Neural cell (in vitro differentiated cells): ENCODE results near the gene MMS19. TPM values are rescaled to one million over a fixed set of nuclear protein-coding genes. Genes with fewer than 3 reads are reported as not detected.

Source experiments
- H2AFZ ChIP-seq: fragments of 200-600, 300-800 bp; sonication (generic), shearing (Covaris generic); 2 replicates; pipeline ENCODE4 v1.6.0; 2014; ENCODE audit warnings: low read depth, mild to moderate bottlenecking, antibody characterized with exemption, low read length, moderate library complexity
- H3F3A ChIP-seq: fragments of 200-600 bp; shearing (Covaris generic); 2 replicates; pipeline ENCODE4 v1.6.1; 2016; ENCODE audit warnings: mild to moderate bottlenecking, moderate library complexity, mixed read lengths, antibody characterized with exemption, low read length; ENCODE audit not compliant: insufficient read depth, poor library complexity, severe bottlenecking
- H3K27ac ChIP-seq: fragments of 200-600, 300-800 bp; sonication (generic), shearing (Covaris generic); 2 replicates; pipeline ENCODE4 v1.5.1; 2014; ENCODE audit warnings: mild to moderate bottlenecking, low read length, moderate library complexity
- H3K27me3 ChIP-seq: fragments of 300-800, 200-600 bp; sonication (generic), shearing (Covaris generic); 2 replicates; pipeline ENCODE4 v1.6.0; 2014; ENCODE audit warnings: mild to moderate bottlenecking, low read depth, low read length, moderate library complexity; ENCODE audit not compliant: insufficient read depth
- H3K36me3 ChIP-seq: fragments of 300-800, 200-600 bp; sonication (generic), shearing (Covaris generic); 2 replicates; pipeline ENCODE4 v1.5.1; 2014; ENCODE audit warnings: mild to moderate bottlenecking, antibody characterized with exemption, low read length, moderate library complexity; ENCODE audit not compliant: insufficient read depth
- H3K4me2 ChIP-seq: fragments of 300-800, 200-600 bp; sonication (generic), shearing (Covaris generic); 2 replicates; pipeline ENCODE4 v1.6.0; 2014; ENCODE audit warnings: mild to moderate bottlenecking, low read length
- H3K4me3 ChIP-seq: fragments of 300-800, 200-600 bp; sonication (generic), shearing (Covaris generic); 2 replicates; pipeline ENCODE4 v1.5.1; 2014; ENCODE audit warnings: mild to moderate bottlenecking, low read length, moderate library complexity
- H3K79me2 ChIP-seq: fragments of 200-600 bp; shearing (Covaris generic); replicated peaks from 2 replicates; pipeline ENCODE4 v1.6.0; 2014; ENCODE audit warnings: mild to moderate bottlenecking, low read length, moderate library complexity; ENCODE audit not compliant: insufficient read depth
- H3K9ac ChIP-seq: fragments of 300-800, 200-600 bp; sonication (generic), shearing (Covaris generic); 2 replicates; pipeline ENCODE4 v1.6.1; 2016; ENCODE audit warnings: mild to moderate bottlenecking, low read length, mixed read lengths
- H3K9me2 ChIP-seq: fragments of 200-600 bp; shearing (Covaris generic); 2 replicates; pipeline ENCODE4 v1.6.1; 2016; ENCODE audit warnings: mild to moderate bottlenecking, low read length, mixed read lengths; ENCODE audit not compliant: insufficient read depth
- H3K9me3 ChIP-seq: fragments of 200-600, 300-800 bp; sonication (generic), shearing (Covaris generic); 2 replicates; pipeline ENCODE4 v1.6.1; 2016; ENCODE audit warnings: mild to moderate bottlenecking, mixed run types, low read length, moderate library complexity, mixed read lengths
- H4K20me1 ChIP-seq: fragments of 200-600 bp; shearing (Covaris generic); 2 replicates; pipeline ENCODE4 v1.6.1; 2016; ENCODE audit warnings: mild to moderate bottlenecking, mixed run types; ENCODE audit not compliant: insufficient read depth
- CTCF ChIP-seq: fragments of 450-650 bp; IDR thresholded peaks from 2 replicates; pipeline ENCODE4 v1.5.1; 2014; ENCODE audit warnings: antibody characterized with exemption, mild to moderate bottlenecking, moderate library complexity; ENCODE audit not compliant: poor library complexity, severe bottlenecking
- EP300 ChIP-seq: fragments of 450-650 bp; conservative IDR thresholded peaks from 2 replicates; pipeline ENCODE4 v1.6.1; 2014; ENCODE audit warnings: antibody characterized with exemption, mild to moderate bottlenecking, moderate library complexity; ENCODE audit not compliant: poor library complexity, severe bottlenecking
- EZH2 ChIP-seq: fragments of 200-600, 300-800 bp; shearing (Covaris generic), sonication (generic); IDR thresholded peaks from 2 replicates; pipeline ENCODE4 v1.6.1; 2014; ENCODE audit warnings: antibody characterized with exemption, low read length, borderline replicate concordance, mild to moderate bottlenecking; ENCODE audit not compliant: insufficient read depth, poor library complexity, severe bottlenecking
- MXI1 ChIP-seq: fragments of 450-650 bp; conservative IDR thresholded peaks from 2 replicates; pipeline ENCODE4 v1.6.1; 2014; ENCODE audit warnings: antibody characterized with exemption, mild to moderate bottlenecking; ENCODE audit not compliant: poor library complexity, severe bottlenecking
- POLR2AphosphoS5 ChIP-seq: IDR thresholded peaks from 2 replicates; pipeline ENCODE4 v1.6.1; 2012
- RAD21 ChIP-seq: fragments of 450-650 bp; conservative IDR thresholded peaks from 2 replicates; pipeline ENCODE4 v1.6.1; 2014; ENCODE audit warnings: antibody characterized with exemption, mild to moderate bottlenecking, moderate library complexity
- REST ChIP-seq: IDR thresholded peaks from 2 replicates; pipeline ENCODE4 v1.6.1; 2012; ENCODE audit warnings: borderline replicate concordance
- SMC3 ChIP-seq: fragments of 450-650 bp; conservative IDR thresholded peaks from 2 replicates; pipeline ENCODE4 v1.6.1; 2014; ENCODE audit warnings: antibody characterized with exemption, mild to moderate bottlenecking, moderate library complexity; ENCODE audit not compliant: poor library complexity
- TAF1 ChIP-seq: IDR thresholded peaks from 2 replicates; pipeline ENCODE4 v1.6.1; 2012; ENCODE audit warnings: low read depth
- polyA plus RNA-seq: library from polyadenylated mRNA; depleted of rRNA; stranded (reverse); fragments of >200 nt; gene quantifications from 2 replicates; pipeline ENCODE4 v1.2.3, GENCODE V29; 2014

Gene MMS19
- polyA plus RNA-seq, 1 donor from 2014 or later = 54.1 TPM

- H3K79me2 ChIP-seq = no peaks in the 10 kb centered on the region
Observed at GRCh38 chr10:97508342-97508741, 10.1 kb upstream of the MMS19 start.

GRCh38 chr10:97506199-97506991 is 8.2 kb upstream of the MMS19 start:
- TF ChIP-seq POLR2AphosphoS5 (no peak), RAD21 (no peak)
- Histone ChIP-seq H3K4me3 (no peak overlapping the region), H4K20me1 (no peaks in the 10 kb centered on the region), H3K79me2 (no peaks in the 10 kb centered on the region), H2AFZ (no peak overlapping the region), H3K9me2 (no peaks in the 10 kb centered on the region), H3K27ac (no peak overlapping the region), H3F3A (no peaks in the 10 kb centered on the region), H3K27me3 (peaks cover 9% of the 10 kb centered on the region), H3K36me3 (no peaks in the 10 kb centered on the region), H3K9ac (no peak overlapping the region), H3K9me3 (no peaks in the 10 kb centered on the region), H3K4me2 (no peak overlapping the region)

More at GRCh38 chr10:97508342-97508741, 10.1 kb upstream of the MMS19 start:
- Histone ChIP-seq H3K9me2 (no peaks in the 10 kb centered on the region), H3K4me3 (no peak overlapping the region), H3K27ac (no peak overlapping the region), H3K9me3 (no peaks in the 10 kb centered on the region), H3K9ac (no peak overlapping the region), H3K4me2 (no peak overlapping the region), H3K27me3 (no peaks in the 10 kb centered on the region), H4K20me1 (no peaks in the 10 kb centered on the region), H2AFZ (no peak overlapping the region), H3K36me3 (no peaks in the 10 kb centered on the region), H3F3A (no peaks in the 10 kb centered on the region)
- TF ChIP-seq SMC3 = no peak
- TF ChIP-seq REST = no peak
- TF ChIP-seq TAF1 = no peak
- TF ChIP-seq CTCF = no peak
- TF ChIP-seq MXI1 = no peak
- no peak for TF ChIP-seq EP300
- TF ChIP-seq RAD21 = no peak
- no peak for TF ChIP-seq EZH2
- no peak for TF ChIP-seq POLR2AphosphoS5
